ENCODE data around the gene DNALI1.
A peak's percentile ranks its signal among the peaks of the same experiment; 100 is the strongest.

DNALI1 gene

DNA sequence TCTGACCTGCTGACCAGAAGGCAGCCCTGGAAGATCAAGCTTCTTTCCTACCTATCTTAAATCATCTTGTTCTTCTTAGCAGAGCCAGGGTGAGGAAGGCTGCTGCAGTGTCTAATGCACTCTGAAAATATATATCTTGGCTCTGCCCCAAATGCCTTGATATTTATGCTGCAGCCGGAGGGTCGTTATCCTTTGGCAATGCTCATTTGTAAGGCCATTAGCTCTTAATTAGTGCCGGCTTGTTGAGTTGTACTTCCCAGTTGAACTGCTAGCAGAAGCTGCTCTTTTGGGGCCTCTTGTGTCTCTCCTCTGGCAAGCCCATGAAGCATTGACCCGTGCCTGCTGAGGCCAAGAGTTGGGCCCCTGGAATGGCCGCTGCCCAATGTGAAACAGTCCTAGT lies 43.2 kb downstream of the DNALI1 start:
- H3K4me1 ChIP-seq (ENCODE audit: control insufficient read depth, low read length), result peaks cover 5% of the 10 kb centered on the region
- H3K36me3 ChIP-seq (ENCODE audit: control insufficient read depth, low read length), result no peaks in the 10 kb centered on the region
- H3K4me3 ChIP-seq (ENCODE audit: low read length), result no peak overlapping the region
- H3K4me2 ChIP-seq (ENCODE audit: low read length), result no peak overlapping the region
- no peaks in the 10 kb centered on the region for H3K9me3 ChIP-seq (ENCODE audit: control insufficient read depth, insufficient read depth, low read length)
- H4K20me1 ChIP-seq (ENCODE audit: control insufficient read depth, insufficient read depth, low read depth, low read length), result no peaks in the 10 kb centered on the region
- H3K9me2 ChIP-seq (replicated peaks; ENCODE audit: control insufficient read depth, low read length), result no peaks in the 10 kb centered on the region
- H3F3A ChIP-seq (ENCODE audit: control insufficient read depth, insufficient read depth), result no peaks in the 10 kb centered on the region
- TF ChIP-seq, protein P1, sequence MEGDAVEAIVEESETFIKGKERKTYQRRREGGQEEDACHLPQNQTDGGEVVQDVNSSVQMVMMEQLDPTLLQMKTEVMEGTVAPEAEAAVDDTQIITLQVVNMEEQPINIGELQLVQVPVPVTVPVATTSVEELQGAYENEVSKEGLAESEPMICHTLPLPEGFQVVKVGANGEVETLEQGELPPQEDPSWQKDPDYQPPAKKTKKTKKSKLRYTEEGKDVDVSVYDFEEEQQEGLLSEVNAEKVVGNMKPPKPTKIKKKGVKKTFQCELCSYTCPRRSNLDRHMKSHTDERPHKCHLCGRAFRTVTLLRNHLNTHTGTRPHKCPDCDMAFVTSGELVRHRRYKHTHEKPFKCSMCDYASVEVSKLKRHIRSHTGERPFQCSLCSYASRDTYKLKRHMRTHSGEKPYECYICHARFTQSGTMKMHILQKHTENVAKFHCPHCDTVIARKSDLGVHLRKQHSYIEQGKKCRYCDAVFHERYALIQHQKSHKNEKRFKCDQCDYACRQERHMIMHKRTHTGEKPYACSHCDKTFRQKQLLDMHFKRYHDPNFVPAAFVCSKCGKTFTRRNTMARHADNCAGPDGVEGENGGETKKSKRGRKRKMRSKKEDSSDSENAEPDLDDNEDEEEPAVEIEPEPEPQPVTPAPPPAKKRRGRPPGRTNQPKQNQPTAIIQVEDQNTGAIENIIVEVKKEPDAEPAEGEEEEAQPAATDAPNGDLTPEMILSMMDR (IDR thresholded peaks at IDR 0.05; ENCODE audit: low read depth, low read length, poor library complexity, severe bottlenecking), result no peak
- no peak for TF ChIP-seq EZH2phosphoT487 (IDR thresholded peaks at IDR 0.05; ENCODE audit: borderline replicate concordance, low read length)
- H3K79me2 ChIP-seq (ENCODE audit: control insufficient read depth, low read length), result peaks cover 8% of the 10 kb centered on the region
- H3K27me3 ChIP-seq (ENCODE audit: control insufficient read depth, low read length), result peaks cover 22% of the 10 kb centered on the region
- H3K27ac ChIP-seq (ENCODE audit: low read depth, low read length), result no peak overlapping the region

DNA sequence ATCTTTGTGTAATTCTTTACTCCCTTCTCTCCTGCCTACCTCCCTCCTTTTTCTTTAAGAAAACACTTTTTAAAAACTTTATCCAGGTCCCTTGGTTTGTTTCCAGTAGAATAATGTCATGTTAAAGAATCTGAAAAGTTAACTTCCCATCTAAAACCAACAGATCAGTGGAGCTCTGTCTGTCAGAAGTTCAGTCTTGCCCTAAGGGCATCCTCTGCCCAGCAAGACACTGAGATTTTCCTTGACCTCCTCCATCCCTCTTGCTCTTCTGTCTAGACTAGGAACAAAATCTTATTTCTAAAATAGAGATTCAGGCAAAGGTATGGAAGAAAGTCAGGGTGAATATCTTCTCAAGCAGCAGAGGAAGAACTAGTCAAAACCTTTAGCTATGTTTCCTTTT lies 44.7 kb downstream of the DNALI1 start:
- Histone ChIP-seq H4K20me1 (ENCODE audit: control insufficient read depth, insufficient read depth, low read depth, low read length) (no peaks in the 10 kb centered on the region), H3K79me2 (ENCODE audit: control insufficient read depth, low read length) (no peaks in the 10 kb centered on the region), H3K27ac (ENCODE audit: low read depth, low read length) (no peak overlapping the region), H3K9me3 (ENCODE audit: control insufficient read depth, insufficient read depth, low read length) (no peaks in the 10 kb centered on the region), H3F3A (ENCODE audit: control insufficient read depth, insufficient read depth) (no peaks in the 10 kb centered on the region), H3K4me2 (ENCODE audit: low read length) (no peak overlapping the region), H3K9me2 (replicated peaks; ENCODE audit: control insufficient read depth, low read length) (no peaks in the 10 kb centered on the region), H3K36me3 (ENCODE audit: control insufficient read depth, low read length) (no peaks in the 10 kb centered on the region), H3K4me3 (ENCODE audit: low read length) (no peak overlapping the region), H3K4me1 (ENCODE audit: control insufficient read depth, low read length) (peaks cover under 1% of the 10 kb centered on the region; the same call in 1 of the 2 replicates), H3K27me3 (ENCODE audit: control insufficient read depth, low read length) (peaks cover 25% of the 10 kb centered on the region)
- TF ChIP-seq EZH2phosphoT487 (IDR thresholded peaks at IDR 0.05; ENCODE audit: borderline replicate concordance, low read length), result no peak
- TF ChIP-seq, protein P1 (IDR thresholded peaks at IDR 0.05; ENCODE audit: low read depth, low read length, poor library complexity, severe bottlenecking), result no peak

DNA sequence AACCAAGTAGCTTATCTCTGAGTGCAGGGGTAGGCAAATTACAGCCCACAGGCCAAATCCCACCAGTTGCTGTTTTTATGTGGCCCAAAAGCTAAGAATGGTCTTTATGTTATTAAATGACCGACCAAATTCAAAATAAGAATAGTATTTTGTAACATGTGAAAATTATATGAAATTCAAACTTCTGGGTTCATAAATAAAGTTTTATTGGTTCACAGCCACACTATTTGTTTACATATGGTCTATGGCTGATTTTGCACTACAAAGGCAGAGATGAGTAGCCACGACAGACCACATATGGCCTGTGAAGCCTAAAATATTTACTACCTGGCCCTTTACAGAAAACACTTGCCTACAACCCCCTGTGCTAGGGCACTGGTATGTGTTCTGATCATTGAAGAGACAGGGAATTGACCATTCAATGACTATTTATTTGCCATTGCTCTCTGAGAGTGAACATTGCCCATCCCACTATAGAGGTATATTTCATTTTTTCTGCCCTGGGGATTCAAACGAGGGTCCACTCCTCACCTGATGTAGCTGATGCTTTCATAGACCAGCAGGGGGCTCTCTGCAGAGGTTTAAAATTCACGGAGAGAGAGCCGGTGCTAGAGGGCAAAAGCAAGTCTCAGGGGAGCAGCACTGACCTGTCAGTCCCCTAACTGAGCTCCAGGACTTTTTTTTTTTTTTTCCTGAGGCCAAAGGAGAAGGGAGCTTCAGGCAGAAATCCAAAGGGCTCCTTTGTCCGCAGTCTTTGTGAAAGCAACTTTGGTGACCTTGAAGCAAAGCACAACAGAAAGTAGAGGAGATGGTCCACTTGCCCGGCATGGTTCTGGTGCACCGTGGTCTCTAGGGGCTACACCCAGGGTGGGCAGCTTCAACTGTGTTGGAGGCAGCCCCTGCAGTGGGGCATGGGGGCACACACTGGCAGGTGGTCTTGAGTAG lies 46.3 kb downstream of the DNALI1 start:
- Histone ChIP-seq H3K4me2 (ENCODE audit: low read length) (no peak overlapping the region), H3K79me2 (ENCODE audit: control insufficient read depth, low read length) (no peaks in the 10 kb centered on the region), H3K4me1 (ENCODE audit: control insufficient read depth, low read length) (no peaks in the 10 kb centered on the region), H3K27me3 (ENCODE audit: control insufficient read depth, low read length) (peaks cover 32% of the 10 kb centered on the region), H3K36me3 (ENCODE audit: control insufficient read depth, low read length) (no peaks in the 10 kb centered on the region), H3K27ac (ENCODE audit: low read depth, low read length) (no peak overlapping the region), H3K9me2 (replicated peaks; ENCODE audit: control insufficient read depth, low read length) (no peaks in the 10 kb centered on the region), H3K4me3 (ENCODE audit: low read length) (no peak overlapping the region), H3F3A (ENCODE audit: control insufficient read depth, insufficient read depth) (no peaks in the 10 kb centered on the region), H3K9me3 (ENCODE audit: control insufficient read depth, insufficient read depth, low read length) (no peaks in the 10 kb centered on the region), H4K20me1 (ENCODE audit: control insufficient read depth, insufficient read depth, low read depth, low read length) (no peaks in the 10 kb centered on the region)
- TF ChIP-seq, protein P1 (IDR thresholded peaks at IDR 0.05; ENCODE audit: low read depth, low read length, poor library complexity, severe bottlenecking), result peak; percentile 87
- no peak for TF ChIP-seq EZH2phosphoT487 (IDR thresholded peaks at IDR 0.05; ENCODE audit: borderline replicate concordance, low read length)

All from DOHH2 (cell line).